ENCODE measurements around the gene ITIH4.
A peak's percentile ranks its signal among the peaks of the same experiment; 100 is the strongest.
"Not testable (repeated sequence)": the region's sequence is repeated elsewhere in the genome, so short reads cannot be mapped to it uniquely, and the experiment has no call there.

Gene ITIH4

GRCh38 chr3:52783211-52783555 is 47.3 kb downstream of the ITIH4 start:
- no peak for DNase-seq (ENCODE audit: low read depth)

DNA sequence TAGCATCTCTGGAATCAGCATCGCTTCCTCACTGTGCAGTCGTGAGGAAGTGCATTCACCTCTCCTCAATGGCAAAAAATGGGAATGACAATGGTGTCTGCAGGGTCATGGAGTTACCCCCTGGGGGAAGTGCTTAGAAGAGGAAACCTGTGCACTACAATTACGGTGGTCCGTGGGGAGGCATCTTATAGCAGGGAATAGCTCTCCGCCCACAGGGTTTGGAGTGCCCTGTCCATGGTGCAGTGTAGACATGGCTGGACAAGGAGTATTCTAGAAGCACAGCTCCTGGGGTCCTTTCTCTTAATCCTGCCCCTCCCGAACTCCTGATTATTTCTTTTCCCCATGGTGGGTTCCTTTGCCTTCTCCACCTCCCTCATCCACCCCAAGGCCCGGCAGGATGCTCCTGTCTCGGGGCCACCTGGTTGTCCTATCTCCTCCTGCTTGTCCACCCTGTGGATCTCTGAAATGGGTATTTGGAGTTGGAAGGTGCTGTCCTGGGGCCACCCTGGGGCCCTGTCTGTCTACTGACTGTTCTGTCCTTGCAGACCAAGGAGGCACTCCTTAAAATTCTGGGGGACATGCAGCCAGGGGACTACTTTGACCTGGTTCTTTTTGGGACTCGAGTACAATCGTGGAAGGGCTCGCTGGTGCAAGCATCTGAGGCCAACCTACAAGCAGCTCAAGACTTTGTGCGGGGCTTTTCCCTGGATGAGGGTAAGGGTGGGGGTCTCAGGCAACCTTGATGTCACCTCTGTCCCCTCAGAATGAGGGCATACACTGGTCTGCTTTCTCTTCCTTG is 47.9 kb downstream of the ITIH4 start:
- no peak for DNase-seq (ENCODE audit: low read depth)

DNA sequence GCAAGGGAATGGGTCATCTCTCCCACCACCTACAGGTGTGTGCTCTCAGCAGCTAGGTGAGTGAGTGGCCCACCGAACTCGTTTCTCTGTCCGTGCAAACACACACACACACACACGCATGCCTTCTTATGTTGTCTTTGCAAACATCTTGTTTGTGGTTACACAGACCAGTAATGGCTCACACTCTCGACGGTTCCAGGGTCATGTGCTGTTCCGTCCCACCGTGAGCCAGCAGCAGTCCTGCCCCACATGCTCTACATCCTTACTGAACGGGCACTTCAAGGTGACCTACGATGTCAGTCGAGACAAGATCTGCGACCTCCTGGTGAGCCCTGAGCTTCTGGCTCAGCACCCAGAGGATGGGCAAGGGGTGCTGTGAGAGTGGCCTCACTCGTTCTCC is 48.7 kb downstream of the ITIH4 start:
- DNase-seq (ENCODE audit: low read depth), result no peak

DNA sequence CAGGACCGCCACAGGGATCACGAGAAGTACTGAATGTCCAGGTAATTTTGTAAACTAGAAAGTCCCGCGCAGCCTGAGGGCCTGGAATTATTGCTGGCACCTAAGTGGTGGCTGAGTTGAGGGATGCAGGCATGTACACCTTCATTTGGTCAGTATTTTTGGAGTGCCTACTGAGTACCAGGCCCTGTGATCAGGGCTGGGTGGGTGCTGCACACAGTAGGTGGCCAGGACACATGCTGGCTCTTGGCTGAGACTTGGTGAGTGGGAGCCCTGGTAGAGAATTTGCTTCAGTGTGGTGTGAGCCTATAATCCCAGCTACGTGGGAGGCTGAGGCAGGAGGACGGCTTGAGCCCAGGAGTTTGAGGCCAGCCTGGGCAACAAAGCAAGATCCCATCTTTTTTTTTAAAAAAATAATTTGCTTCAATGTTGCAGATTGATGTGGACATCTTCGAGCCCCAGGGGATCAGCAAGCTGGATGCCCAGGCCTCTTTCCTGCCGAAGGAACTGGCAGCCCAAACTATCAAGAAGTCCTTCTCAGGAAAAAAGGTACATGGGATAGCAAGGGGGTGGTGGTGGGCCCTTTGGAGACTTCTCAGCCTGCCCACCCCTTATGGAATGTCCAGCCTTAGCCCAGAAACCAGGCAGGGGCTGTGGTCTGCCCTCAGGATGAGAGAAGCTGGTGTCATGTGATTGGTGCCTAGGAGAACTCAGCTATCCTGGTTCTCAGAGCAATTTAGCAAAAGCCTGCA is 50.5 kb downstream of the ITIH4 start:
- no peak for DNase-seq (ENCODE audit: low read depth)

GRCh38 chr3:52779011-52779836 is 51.2 kb downstream of the ITIH4 start:
- DNase-seq (ENCODE audit: low read depth), result no peak

DNA sequence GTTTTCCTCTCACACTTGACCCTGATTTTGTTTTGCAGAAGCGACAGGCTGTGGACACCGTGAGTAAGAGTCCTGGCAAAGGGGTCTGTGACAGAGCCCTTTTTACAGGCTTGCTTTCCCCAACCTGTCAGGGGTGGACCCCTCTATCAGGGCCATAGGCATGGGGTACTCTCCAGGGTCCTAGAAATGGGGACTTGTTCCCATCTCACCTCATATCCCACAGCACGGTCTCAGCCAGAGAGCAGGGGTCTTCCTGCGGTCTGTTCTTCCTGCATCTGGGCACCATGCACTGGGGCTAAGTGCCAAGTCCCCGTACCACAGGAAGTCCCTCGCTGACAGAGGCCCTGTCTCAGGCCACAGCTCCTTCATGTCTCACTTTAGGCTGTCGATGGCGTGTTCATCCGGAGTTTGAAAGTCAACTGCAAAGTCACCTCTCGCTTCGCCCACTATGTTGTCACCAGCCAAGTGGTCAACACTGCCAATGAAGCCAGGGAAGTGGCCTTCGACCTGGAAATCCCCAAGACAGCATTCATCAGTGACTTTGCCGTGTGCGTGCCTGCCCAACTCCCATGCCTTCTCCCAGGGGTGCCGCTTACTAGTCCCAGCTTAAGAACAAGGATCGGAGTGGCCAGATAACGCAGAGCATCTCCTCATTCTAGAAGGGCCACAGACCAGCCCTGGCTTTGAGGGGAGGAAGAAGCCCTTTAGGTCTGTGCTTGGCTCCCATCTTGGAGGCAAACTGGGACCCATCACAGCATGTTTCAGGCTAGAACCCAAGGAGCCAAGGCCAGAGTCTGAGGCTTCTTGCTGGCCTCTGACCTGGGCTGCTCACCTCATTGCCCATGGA is 52.3 kb downstream of the ITIH4 start:
- DNase-seq (ENCODE audit: low read depth), result no peak

GRCh38 chr3:52777127-52777958 is 53.1 kb downstream of the ITIH4 start, which contains the start of gene ITIH1:
Gene ITIH1, plus strand, starts transcription at chr3:52777599. Its CDS starts 17 bp downstream, at chr3:52777616.
- no peak for DNase-seq (ENCODE audit: low read depth)

DNA sequence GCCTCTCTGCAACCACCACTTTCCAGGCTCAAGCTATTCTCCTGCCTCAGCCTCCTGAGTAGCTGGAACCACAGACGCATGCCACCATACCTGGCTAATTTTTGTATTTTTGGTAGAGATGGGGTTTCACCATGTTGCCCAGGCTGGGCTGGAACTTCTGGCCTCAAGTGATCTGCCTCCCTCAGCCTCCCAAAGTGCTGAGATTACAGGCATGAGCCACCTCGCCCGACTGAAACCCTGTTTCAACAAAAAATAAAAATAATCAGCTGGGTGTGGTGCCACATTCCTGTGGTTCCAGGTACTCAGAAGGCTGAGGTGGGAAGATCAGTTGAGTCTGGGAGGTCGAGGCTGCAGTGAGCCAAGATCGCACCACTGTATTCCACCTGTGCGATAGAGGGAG is 54.0 kb downstream of the ITIH4 start:
- DNase-seq (ENCODE audit: low read depth), result not testable (repeated sequence)

GRCh38 chr3:52775877-52776276 is 54.6 kb downstream of the ITIH4 start:
- DNase-seq (ENCODE audit: low read depth), result no peak

DNA sequence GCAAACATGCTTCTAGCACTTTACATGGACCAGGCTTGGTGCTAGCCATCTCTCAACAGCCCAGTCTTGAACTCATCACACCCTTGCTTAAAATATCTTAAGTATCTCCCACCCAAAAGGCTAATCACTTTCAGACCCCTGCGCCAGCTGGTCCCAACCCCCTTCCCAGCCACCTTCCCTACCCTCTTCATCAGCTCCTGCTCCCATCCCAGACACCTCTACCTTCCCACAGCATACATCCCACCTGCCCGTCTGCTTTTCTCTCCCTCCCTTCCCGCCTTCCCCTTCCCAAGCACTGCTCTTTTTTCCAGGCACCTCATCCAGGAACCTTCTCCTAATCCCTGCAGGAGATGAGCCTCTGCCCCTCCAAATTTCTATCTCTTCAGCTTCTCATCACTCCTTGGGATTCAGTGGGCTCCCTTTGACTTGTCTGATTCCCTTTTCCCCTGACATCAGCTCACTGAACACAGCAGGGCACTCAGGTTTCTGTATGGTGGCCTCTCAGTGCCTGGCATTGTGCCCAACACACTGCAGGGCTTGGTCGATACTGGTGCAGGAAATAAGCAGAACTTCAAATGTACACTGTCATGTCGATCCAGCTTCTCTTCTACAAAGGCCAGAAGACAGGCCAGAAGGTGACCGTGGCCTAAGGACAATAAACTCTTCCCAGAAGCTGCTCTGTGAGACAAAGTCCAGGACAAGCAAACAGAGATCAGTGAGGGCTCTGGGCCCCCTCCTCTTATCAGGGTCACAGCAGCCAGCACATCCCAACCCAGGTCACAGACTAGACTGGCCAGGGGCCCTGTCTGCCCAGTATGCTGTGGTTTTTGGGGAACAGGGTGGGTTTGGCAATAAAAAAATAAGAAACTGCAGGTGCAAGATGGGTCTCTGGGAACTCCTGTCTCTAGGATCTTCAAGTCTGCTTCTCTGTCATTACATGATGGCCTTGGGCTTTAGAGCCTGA is 55.3 kb downstream of the ITIH4 start:
- no peak for DNase-seq (ENCODE audit: low read depth)

DNA sequence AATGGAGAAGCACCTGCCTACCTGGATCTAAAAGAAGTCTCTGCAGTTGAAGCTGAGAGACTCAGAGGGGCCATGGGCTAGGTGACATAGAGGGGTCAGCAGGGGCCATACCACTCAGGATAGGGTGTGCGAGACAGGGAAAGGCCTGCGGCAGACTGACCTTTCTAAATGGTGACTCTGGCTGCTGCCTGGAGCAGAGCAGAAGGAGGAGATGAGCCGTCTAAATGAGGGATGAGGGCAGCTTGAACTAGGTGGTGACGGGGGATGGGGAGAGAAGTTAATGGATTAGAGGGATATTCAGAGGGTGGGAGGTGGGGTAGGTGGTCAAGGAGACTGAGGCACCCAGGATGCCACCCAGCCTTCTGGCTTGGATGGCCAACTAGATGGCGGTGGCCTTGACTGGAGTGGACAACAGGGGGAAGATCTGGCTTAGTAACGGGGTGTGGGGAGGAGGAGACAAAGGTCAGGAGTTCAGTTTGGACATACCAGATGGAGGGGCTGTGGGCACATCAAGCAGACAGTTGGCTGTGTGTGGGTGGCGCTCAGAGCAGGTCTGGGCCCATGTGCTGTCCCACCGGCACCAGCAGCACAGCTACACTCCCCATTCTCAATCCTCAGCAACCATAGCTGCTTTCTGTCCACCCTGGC is 56.3 kb downstream of the ITIH4 start:
- DNase-seq (ENCODE audit: low read depth), result no peak

GRCh38 chr3:52773361-52774065 is 57.0 kb downstream of the ITIH4 start:
- no peak for DNase-seq (ENCODE audit: low read depth)

- no peak for DNase-seq (ENCODE audit: low read depth)
Measured at GRCh38 chr3:52771702-52772101, 58.8 kb downstream of the ITIH4 start.

DNA sequence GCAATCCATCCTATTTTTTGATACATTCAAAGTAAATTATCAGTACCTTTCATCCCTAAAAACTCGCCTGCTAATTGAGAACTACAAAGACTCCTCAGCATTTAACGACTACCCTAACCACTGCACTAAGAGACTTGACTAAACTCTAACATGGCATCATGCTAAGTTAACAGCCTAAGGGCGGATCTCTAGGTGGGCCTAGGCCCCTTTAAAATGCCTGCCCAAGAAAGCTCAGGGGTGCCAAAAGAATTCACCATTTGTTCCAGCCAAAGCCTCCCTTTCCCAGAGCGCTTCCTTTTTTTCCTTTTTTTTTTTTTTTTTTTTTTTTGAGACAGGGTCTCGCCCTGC is 59.2 kb downstream of the ITIH4 start:
- DNase-seq (ENCODE audit: low read depth), result no peak

DNA sequence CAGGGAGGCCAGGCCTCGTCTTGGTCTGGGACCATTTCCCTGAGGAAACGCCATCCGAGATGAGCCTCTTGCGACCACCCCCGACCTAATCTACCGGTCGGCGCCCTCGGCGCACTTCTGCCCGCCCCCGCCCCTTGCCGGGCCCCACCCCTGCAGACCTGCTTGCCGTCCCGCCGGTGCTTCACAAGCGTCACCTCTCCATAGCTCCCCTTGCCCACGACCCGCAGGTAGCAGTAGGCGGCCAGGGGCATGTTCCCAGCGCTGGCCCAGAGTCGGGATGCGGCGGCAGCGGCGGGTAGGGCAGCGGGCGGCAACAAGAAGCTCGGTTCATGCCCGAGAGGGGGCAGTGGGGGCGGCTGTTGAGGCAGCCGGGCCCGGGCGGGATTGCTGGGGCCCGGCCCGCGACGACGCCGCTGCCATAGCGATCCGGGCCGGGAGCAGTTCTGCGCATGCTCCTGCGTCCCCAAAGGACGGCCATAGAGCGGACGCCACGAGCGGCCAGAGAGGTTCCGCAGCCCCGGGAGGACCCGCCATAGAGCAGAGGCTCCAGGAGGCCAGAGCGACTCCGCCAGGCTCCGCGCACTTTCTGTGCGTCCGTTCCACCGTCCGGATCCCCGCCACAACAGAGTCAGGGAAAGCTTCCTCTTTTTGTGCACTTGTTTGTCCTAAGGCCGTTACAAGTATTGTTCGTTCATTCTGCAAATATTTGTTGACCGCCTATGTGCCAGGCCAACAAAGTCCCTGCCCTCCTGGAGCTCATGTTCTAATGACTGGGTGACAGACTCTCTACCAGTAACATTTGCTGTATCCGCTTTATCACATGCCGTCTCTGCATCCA is 59.8 kb downstream of the ITIH4 start, which contains the start of gene NEK4:
TSS of gene NEK4 (minus strand) at position 445 of the 838 bp plus-strand sequence. CDS start at position 251, 194 bp downstream.
- DNase-seq (ENCODE audit: low read depth), result peak; percentile 88

GRCh38 chr3:52769786-52770455 is 60.6 kb downstream of the ITIH4 start:
- DNase-seq (ENCODE audit: low read depth), result no peak

DNA sequence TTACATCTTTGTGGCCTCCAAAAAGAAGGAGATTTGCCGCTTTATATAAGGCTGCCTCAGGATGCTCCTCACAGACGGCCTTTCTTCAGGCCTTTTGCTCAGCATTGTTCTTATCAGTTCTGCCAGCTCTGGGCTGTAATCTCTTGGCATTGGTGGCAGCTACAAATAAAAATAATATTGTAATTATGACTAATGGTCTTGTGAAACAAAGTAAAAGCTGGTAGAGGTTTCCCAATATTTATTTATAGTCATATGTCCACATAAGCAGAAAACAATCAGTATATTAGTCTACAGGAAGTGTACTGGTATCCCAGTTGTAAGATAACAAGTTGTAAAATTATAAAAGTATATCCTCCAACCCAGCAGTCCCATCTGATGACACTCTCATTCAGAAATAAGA is 67.0 kb downstream of the ITIH4 start:
- DNase-seq (ENCODE audit: low read depth), result no peak
